A549 (cell line): Measurements from ENCODE around the gene ITSN1. TPM values are rescaled to one million over a fixed set of nuclear protein-coding genes. Genes with fewer than 3 reads are reported as not detected.

Experiments
- ATAC-seq, 2 experiments: fragments of 200-7000 bp in 1 of 2; fragments of >200 bp in 1 of 2; cut with Nextera tagmentation in 1 of 2; cut with Tn5 transposase in 1 of 2; 3 replicates each; pipeline versions ENCODE4 v1.8.0 to v1.9.1; 2018 to 2020; ENCODE audit warnings: mild to moderate bottlenecking in 1 of 2, moderate library complexity in 1 of 2
- CTCF ChIA-PET: fragments of 300-600 bp; sonication (Branson Sonifier 250); formaldehyde crosslinking; extraction: SDS; loops from one replicate; lab custom pipeline; 2021; ENCODE audit warnings: antibody characterized with exemption, inconsistent platforms; lab: Yijun Ruan, JAX
- POLR2A ChIA-PET: fragments of 350-600 bp; formaldehyde crosslinking; extraction: SDS; loops from one replicate; lab custom pipeline; 2021; ENCODE audit warnings: antibody characterized with exemption, inconsistent platforms; lab: Yijun Ruan, JAX
- DNase-seq, 2 experiments: peaks; one replicate each; pipeline versions ENCODE4 v3.0.0 to v3.0.0-alpha.2; 2011 to 2016; ENCODE audit warnings: low read depth in 1 of 2, low spot score in 1 of 2
- FAIRE-seq: peaks from 2 replicates; lab custom pipeline; 2011; peaks lifted over from hg19 to GRCh38; lab: Jason Lieb, UNC
- H3K27ac ChIP-seq, 2 experiments: fragments of >200 bp; sonication (Bioruptor Twin); formaldehyde crosslinking; 3 replicates each; pipeline ENCODE4 v1.5.1; 2016 to 2017
- H3K4me1 ChIP-seq: fragments of >200 bp; sonication (Bioruptor Twin); formaldehyde crosslinking; 3 replicates; pipeline ENCODE4 v1.6.1; 2016
- H3K4me2 ChIP-seq: fragments of >200 bp; sonication (Bioruptor Twin); formaldehyde crosslinking; 3 replicates; pipeline ENCODE4 v1.6.1; 2016
- H3K4me3 ChIP-seq: fragments of >200 bp; sonication (Bioruptor Twin); formaldehyde crosslinking; 3 replicates; pipeline ENCODE4 v1.5.1; 2016
- H3K9me3 ChIP-seq: fragments of >200 bp; sonication (Bioruptor Twin); formaldehyde crosslinking; 3 replicates; pipeline ENCODE4 v1.6.1; 2016
- CEBPB ChIP-seq, 2 experiments: fragments of >200 bp in 1 of 2; sonication (Bioruptor Twin) in 1 of 2; formaldehyde crosslinking in 1 of 2; IDR thresholded peaks; 2 replicates each; pipeline ENCODE4 v1.6.1; 2012 to 2016
- EHMT2 ChIP-seq: fragments of 200-600 bp; sonication (generic); IDR thresholded peaks from 2 replicates; pipeline ENCODE4 v1.6.1; 2016; ENCODE audit warnings: antibody characterized with exemption, low read depth, mild to moderate bottlenecking, moderate library complexity
- ESRRA ChIP-seq: fragments of 150-350 bp; IDR thresholded peaks from 2 replicates; pipeline ENCODE4 v1.6.1; 2014; ENCODE audit warnings: mild to moderate bottlenecking, low read length, borderline replicate concordance
- GATA3 ChIP-seq: IDR thresholded peaks from 2 replicates; pipeline ENCODE4 v1.6.1; 2012; ENCODE audit warnings: borderline replicate concordance
- HDAC2 ChIP-seq: fragments of 200-600 bp; sonication (generic); IDR thresholded peaks from 2 replicates; pipeline ENCODE4 v1.6.1; 2016
- HOXB13 ChIP-seq: fragments of 250-450 bp; sonication (Bioruptor Pico); IDR thresholded peaks from 2 replicates; pipeline ENCODE4 v1.5.0; 2020; ENCODE audit warnings: low read depth, mild to moderate bottlenecking, moderate library complexity
- KDM5A ChIP-seq: fragments of 200-600 bp; sonication (generic); IDR thresholded peaks from 2 replicates; pipeline ENCODE4 v1.6.1; 2016; ENCODE audit warnings: antibody characterized with exemption, mild to moderate bottlenecking
- MAZ ChIP-seq: fragments of 150-350 bp; IDR thresholded peaks from 2 replicates; pipeline ENCODE4 v1.6.1; 2014; ENCODE audit warnings: antibody characterized with exemption, low read depth, low read length, borderline replicate concordance
- RAD21 ChIP-seq, 2 experiments: fragments of >200 bp in 1 of 2; sonication (Bioruptor Twin) in 1 of 2; formaldehyde crosslinking in 1 of 2; IDR thresholded peaks in 1 of 2; conservative IDR thresholded peaks in 1 of 2; 2 replicates in 1 of 2; 3 replicates in 1 of 2; pipeline ENCODE4 v1.6.1; 2012 to 2018; ENCODE audit warnings: inconsistent platforms in 1 of 2
- RCOR1 ChIP-seq: fragments of 150-350 bp; IDR thresholded peaks from 2 replicates; pipeline ENCODE4 v1.6.1; 2014; ENCODE audit warnings: antibody characterized with exemption, low read length, low read depth
- TP53 ChIP-seq: fragments of 250-450 bp; sonication (Bioruptor Pico); IDR thresholded peaks from 2 replicates; pipeline ENCODE4 v1.5.0; 2021; ENCODE audit warnings: mild to moderate bottlenecking, moderate library complexity
- WGBS: methylation state at CpG from one replicate; pipeline ENCODE4 v1.1.6; 2017; ENCODE audit errors: missing lambda C conversion rate; 5-methylcytosine and 5-hydroxymethylcytosine counted together
- polyA plus RNA-seq, 4 experiments: library from polyadenylated mRNA; depleted of rRNA in 3 of 4; stranded (reverse); fragments of >200 nt; fragmentation: RNase III in 1 of 4; extraction: RNeasy Plus Mini Kit Qiagen cat#74134 plus additional on column Dnase treatment in 1 of 4; gene quantifications; 2 replicates in 3 of 4; 3 replicates in 1 of 4; pipeline ENCODE4 v1.2.3, GENCODE V29; 2011 to 2017
- TF ChIP-seq, protein P1 (sequence below): fragments of >200 bp; sonication (Bioruptor Twin); formaldehyde crosslinking; IDR thresholded peaks from 3 replicates; pipeline ENCODE4 v1.6.1; 2016
- TF ChIP-seq, protein P2 (sequence below): fragments of 250-450 bp; sonication (Bioruptor Pico); IDR thresholded peaks from 2 replicates; pipeline ENCODE4 v1.5.0; 2021; ENCODE audit warnings: mild to moderate bottlenecking, moderate library complexity, borderline replicate concordance
- TF ChIP-seq, protein P3 (sequence below): fragments of 200-600 bp; sonication (generic); IDR thresholded peaks from 2 replicates; pipeline ENCODE4 v1.6.1; 2016; ENCODE audit warnings: antibody characterized with exemption, mild to moderate bottlenecking, moderate library complexity
- TF ChIP-seq, protein P4 (sequence below): fragments of 150-350 bp; IDR thresholded peaks from 2 replicates; pipeline ENCODE4 v1.6.1; 2014; ENCODE audit warnings: low read depth, mild to moderate bottlenecking, low read length
- TF ChIP-seq, protein P5 (sequence below): fragments of 250-450 bp; sonication (Bioruptor Pico); IDR thresholded peaks from 2 replicates; pipeline ENCODE4 v1.5.0; 2020; ENCODE audit warnings: low read depth, mild to moderate bottlenecking, moderate library complexity
- TF ChIP-seq, protein P6 (sequence below): IDR thresholded peaks from 2 replicates; pipeline ENCODE4 v1.6.1; 2012
- TF ChIP-seq, protein P7 (sequence below): fragments of 450-650 bp; IDR thresholded peaks from 2 replicates; pipeline ENCODE4 v1.6.1; 2014; ENCODE audit warnings: antibody characterized with exemption

Gene ITSN1
- polyA plus RNA-seq, 2 of the 4 experiments (the other 2 are of a cell fraction): 15.2 to 23.7 TPM

DNA sequence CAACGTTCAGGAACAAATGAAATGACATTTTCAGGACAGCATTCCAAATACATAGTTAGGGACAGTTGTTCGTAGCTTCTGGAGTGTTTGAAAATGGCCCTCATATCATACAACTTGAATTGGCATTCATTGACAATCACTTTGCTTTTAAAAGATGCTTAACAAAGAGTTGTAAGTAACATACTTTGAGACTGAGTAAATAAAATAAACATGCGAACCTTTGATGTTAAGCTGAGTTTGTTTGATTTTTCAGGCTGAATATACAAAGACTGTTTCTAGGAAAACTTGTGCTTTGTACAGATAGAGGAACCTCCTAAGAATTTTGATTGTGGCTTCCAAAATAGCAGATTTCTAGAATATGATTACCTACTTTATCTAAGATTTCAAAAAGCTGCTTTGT, 45.3 kb downstream of the ITSN1 start:
- Histone ChIP-seq H3K4me3 (no peak overlapping the region), H3K4me1 (peaks cover 50% of the 10 kb centered on the region), H3K4me2 (0 out of 3 replicates have a peak overlapping the region, but pooled peaks have one; percentile 15), H3K27ac (no peak overlapping the region), H3K9me3 (no peaks in the 10 kb centered on the region)
- CTCF ChIA-PET: no interaction called here
- POLR2A ChIA-PET: no interaction called here
- 42% methylated on average over 3 of the region's 3 CpGs for WGBS
- no peak for ATAC-seq
- DNase-seq: no peak
- no peak for TF ChIP-seq RCOR1
- no peak for TF ChIP-seq GATA3
- TF ChIP-seq, protein P1, sequence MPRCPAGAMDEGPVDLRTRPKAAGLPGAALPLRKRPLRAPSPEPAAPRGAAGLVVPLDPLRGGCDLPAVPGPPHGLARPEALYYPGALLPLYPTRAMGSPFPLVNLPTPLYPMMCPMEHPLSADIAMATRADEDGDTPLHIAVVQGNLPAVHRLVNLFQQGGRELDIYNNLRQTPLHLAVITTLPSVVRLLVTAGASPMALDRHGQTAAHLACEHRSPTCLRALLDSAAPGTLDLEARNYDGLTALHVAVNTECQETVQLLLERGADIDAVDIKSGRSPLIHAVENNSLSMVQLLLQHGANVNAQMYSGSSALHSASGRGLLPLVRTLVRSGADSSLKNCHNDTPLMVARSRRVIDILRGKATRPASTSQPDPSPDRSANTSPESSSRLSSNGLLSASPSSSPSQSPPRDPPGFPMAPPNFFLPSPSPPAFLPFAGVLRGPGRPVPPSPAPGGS: no peak
- TF ChIP-seq, protein P2, sequence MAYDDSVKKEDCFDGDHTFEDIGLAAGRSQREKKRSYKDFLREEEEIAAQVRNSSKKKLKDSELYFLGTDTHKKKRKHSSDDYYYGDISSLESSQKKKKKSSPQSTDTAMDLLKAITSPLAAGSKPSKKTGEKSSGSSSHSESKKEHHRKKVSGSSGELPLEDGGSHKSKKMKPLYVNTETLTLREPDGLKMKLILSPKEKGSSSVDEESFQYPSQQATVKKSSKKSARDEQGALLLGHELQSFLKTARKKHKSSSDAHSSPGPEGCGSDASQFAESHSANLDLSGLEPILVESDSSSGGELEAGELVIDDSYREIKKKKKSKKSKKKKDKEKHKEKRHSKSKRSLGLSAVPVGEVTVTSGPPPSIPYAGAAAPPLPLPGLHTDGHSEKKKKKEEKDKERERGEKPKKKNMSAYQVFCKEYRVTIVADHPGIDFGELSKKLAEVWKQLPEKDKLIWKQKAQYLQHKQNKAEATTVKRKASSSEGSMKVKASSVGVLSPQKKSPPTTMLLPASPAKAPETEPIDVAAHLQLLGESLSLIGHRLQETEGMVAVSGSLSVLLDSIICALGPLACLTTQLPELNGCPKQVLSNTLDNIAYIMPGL (CRISPR knock-in tag): no peak
- no peak for TF ChIP-seq ESRRA
- TF ChIP-seq CEBPB (IDR thresholded peaks at IDR 0.05): no peak
- TF ChIP-seq, protein P3, sequence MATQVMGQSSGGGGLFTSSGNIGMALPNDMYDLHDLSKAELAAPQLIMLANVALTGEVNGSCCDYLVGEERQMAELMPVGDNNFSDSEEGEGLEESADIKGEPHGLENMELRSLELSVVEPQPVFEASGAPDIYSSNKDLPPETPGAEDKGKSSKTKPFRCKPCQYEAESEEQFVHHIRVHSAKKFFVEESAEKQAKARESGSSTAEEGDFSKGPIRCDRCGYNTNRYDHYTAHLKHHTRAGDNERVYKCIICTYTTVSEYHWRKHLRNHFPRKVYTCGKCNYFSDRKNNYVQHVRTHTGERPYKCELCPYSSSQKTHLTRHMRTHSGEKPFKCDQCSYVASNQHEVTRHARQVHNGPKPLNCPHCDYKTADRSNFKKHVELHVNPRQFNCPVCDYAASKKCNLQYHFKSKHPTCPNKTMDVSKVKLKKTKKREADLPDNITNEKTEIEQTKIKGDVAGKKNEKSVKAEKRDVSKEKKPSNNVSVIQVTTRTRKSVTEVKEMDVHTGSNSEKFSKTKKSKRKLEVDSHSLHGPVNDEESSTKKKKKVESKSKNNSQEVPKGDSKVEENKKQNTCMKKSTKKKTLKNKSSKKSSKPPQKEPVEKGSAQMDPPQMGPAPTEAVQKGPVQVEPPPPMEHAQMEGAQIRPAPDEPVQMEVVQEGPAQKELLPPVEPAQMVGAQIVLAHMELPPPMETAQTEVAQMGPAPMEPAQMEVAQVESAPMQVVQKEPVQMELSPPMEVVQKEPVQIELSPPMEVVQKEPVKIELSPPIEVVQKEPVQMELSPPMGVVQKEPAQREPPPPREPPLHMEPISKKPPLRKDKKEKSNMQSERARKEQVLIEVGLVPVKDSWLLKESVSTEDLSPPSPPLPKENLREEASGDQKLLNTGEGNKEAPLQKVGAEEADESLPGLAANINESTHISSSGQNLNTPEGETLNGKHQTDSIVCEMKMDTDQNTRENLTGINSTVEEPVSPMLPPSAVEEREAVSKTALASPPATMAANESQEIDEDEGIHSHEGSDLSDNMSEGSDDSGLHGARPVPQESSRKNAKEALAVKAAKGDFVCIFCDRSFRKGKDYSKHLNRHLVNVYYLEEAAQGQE: no peak
- TF ChIP-seq, protein P4, sequence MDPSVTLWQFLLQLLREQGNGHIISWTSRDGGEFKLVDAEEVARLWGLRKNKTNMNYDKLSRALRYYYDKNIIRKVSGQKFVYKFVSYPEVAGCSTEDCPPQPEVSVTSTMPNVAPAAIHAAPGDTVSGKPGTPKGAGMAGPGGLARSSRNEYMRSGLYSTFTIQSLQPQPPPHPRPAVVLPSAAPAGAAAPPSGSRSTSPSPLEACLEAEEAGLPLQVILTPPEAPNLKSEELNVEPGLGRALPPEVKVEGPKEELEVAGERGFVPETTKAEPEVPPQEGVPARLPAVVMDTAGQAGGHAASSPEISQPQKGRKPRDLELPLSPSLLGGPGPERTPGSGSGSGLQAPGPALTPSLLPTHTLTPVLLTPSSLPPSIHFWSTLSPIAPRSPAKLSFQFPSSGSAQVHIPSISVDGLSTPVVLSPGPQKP: no peak
- TF ChIP-seq, protein P5, sequence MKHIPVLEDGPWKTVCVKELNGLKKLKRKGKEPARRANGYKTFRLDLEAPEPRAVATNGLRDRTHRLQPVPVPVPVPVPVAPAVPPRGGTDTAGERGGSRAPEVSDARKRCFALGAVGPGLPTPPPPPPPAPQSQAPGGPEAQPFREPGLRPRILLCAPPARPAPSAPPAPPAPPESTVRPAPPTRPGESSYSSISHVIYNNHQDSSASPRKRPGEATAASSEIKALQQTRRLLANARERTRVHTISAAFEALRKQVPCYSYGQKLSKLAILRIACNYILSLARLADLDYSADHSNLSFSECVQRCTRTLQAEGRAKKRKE (CRISPR knock-in tag): no peak
- no peak for TF ChIP-seq TP53 (CRISPR knock-in tag)
- no peak for TF ChIP-seq RAD21 (conservative IDR thresholded peaks at IDR 0.05 in 1 of 2, IDR thresholded peaks at IDR 0.05 in 1 of 2)
- TF ChIP-seq, protein P6, sequence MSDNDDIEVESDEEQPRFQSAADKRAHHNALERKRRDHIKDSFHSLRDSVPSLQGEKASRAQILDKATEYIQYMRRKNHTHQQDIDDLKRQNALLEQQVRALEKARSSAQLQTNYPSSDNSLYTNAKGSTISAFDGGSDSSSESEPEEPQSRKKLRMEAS: no peak
- TF ChIP-seq, protein P7, sequence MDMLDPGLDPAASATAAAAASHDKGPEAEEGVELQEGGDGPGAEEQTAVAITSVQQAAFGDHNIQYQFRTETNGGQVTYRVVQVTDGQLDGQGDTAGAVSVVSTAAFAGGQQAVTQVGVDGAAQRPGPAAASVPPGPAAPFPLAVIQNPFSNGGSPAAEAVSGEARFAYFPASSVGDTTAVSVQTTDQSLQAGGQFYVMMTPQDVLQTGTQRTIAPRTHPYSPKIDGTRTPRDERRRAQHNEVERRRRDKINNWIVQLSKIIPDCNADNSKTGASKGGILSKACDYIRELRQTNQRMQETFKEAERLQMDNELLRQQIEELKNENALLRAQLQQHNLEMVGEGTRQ: no peak
- TF ChIP-seq EHMT2: no peak
- TF ChIP-seq KDM5A: no peak
- no peak for TF ChIP-seq MAZ
- no peak for TF ChIP-seq HOXB13 (CRISPR knock-in tag)
- TF ChIP-seq HDAC2: no peak
- FAIRE-seq: no peak
